GM18526 (cell line): ENCODE measurements around the gene MCM3AP.

Experiments used
- POLR2A ChIP-seq: IDR thresholded peaks from 3 replicates; pipeline ENCODE4 v1.6.1; 2011; ENCODE audit not compliant: insufficient read length; ENCODE audit errors: extremely low read depth

Gene MCM3AP

DNA sequence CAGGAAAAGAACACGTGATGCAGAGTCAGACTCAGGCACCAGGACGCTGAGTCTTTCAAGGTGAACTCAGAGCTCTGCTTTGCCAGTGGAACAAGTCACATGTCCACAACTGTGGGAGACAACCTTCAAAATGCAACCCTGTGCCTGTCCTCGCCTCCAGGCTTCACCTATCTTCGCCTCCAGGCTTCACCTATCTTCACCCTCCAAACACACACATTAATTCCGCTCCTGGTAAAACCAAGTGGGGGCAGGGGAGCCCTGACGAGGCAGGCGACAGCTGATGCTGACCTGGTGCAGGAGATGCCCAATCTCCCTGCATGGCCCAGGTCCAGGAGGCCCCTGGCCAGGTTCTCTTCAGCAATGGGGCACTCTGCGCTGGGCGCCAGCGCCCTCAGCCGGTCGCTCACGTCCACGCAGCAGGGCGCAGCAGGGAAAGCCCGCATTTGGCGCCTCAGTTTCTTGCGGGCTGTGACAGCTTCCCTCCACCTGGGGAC is 28.9 kb downstream of the MCM3AP start:
- no peak for TF ChIP-seq POLR2A

DNA sequence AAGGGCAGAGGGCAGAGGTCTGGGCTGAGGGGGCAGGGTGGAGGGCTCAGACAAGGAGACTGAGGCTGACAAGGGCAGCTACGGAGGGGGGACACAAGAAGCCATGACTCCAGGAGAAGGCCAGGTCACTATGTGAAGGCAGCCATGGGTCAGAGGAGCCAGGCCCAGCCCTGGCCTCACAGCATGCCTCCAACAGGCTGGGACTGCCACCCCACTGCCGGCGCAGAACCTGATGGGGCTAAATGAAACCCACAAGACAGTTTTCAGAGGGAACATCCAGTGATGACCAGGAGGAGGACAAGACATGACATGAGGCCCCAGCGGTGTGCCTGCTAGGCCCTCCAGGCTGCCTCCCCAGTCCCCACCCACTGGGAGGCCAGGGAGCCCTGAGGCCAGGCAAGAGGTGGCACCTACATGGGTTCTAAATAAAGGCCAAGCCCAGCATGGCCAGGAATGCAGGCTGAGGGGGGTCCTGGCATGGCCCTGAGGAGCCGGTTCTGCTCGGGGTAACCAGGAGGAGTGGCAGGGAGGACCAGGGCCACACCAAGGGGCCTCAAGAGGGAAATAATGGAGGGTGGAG is 29.6 kb downstream of the MCM3AP start:
- TF ChIP-seq POLR2A: no peak

DNA sequence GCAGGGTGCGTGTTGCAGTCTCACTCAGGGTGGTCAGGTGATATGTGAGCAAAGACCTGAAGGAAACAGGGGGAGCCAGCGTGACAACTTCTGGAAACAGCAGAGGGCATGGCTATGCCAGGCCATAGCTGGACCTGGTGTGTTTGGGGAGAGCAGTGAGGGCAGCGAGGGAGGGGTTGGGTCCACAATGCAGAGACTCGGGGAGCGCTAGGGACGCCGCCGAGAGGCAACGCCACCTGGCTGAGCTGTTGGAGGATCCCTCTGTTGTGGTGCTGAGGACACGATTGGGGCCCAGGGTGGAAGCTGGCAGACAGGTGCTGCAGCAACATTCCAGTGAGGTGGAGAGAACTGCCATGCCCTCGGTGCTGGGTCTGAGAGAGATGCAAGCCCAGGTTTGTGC is 30.2 kb downstream of the MCM3AP start:
- TF ChIP-seq POLR2A: no peak

DNA sequence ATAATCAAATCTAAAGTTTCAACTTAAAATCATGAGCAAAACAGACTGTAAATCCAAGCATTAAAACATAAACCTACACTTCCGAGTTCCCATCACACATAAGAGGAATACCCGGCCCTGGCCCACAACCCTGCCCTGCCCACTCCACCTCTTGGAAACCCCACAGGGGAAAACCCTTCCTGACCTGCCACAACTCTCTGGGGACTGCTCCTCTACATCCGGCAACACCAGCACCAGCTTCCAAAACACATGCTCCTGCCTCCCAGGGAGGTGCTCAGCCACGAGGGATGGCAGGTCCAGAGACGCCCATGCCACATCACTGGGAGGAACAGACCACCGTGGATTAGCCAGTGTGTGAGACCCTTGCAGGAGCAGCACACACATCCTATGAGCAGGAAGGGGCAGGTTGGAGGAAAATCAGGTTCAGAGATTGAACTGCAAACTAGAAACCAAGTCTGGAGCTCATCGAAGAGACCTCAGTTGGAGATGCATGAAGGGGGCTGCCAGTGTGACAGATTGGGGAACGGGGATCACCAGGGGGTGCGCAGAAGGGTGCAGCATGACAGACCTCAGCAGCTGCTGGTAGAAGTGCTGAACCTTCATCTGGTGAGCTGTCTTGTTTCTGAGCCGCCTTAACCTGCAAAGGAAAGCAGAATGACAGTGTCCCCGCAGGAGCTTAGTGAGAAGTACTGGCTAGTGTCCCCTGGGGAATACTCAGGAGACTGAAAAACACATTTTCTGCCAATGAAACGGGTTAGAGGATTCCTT is 31.0 kb downstream of the MCM3AP start:
- no peak for TF ChIP-seq POLR2A

DNA sequence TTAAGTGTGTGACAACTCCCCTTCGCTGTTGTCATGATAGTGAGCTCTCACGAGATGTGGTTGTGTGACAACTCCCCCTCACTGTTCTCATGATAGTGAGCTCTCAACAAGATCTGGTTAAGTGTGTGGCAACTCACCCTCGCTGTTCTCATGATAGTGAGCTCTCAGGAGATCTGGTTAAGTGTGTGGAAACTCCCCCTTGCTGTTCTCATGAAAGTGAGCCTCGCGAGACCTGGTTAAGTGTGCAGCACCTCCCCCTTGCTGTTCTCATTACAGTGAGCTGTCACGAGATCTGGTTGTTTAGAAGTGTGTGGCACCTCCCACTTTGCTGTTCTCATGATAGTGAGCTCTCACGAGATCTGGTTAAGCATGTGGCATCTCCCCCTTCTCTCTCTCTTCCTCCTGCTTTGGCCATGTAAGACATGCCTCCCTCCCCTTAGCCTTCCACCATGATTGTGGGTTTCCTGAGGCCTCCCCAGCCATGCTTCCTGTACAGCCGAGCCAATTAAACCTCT is 31.7 kb downstream of the MCM3AP start:
- no peak for TF ChIP-seq POLR2A

- no peak for TF ChIP-seq POLR2A
Observed at GRCh38 chr21:46252840-46253239, 32.6 kb downstream of the MCM3AP start.

GRCh38 chr21:46250146-46250725 is 35.2 kb downstream of the MCM3AP start:
- TF ChIP-seq POLR2A: no peak

GRCh38 chr21:46248827-46249226 is 36.6 kb downstream of the MCM3AP start:
- TF ChIP-seq POLR2A: no peak

- TF ChIP-seq POLR2A: no peak
Observed at GRCh38 chr21:46248422-46248782, 37.0 kb downstream of the MCM3AP start.

DNA sequence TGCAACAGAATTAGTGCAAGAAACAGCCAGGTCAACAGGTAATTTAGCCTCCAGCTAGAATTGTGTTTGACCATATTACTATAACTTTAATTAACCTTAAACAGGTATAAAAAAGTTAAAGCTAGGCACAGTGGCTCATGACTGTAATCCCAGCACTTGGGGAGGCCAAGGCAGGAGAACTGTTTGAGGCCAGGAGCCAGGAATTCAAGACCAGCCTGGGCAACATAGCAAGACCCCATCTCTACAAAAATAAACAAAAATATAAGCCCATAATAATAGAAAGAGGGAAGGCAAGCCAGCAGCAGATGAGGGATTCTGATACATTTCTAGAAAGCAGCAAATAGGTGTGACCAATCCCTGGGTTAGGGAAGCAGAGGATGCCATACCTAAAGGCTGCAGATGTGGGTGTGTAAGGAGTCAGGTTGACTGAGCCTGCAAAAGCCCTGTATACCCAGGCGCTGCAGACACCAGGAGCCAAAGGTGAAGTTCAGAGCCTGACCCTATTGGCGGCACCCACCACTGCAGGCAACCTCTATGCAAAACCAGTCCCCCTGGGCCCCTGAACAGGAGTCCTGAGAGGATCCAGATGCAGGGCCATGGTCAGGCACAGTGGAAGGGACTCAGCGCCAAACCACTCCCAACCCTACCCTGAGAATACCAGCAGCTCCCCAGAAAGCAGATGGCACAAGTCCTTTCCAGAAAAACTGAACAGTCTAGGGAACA is 37.6 kb downstream of the MCM3AP start:
- TF ChIP-seq POLR2A: no peak

GRCh38 chr21:46246345-46246744 is 39.1 kb downstream of the MCM3AP start:
- no peak for TF ChIP-seq POLR2A

- no peak for TF ChIP-seq POLR2A
Observed at GRCh38 chr21:46245213-46245915, 40.0 kb downstream of the MCM3AP start.

- no peak for TF ChIP-seq POLR2A
Observed at GRCh38 chr21:46244602-46245001, 40.8 kb downstream of the MCM3AP start.

- no peak for TF ChIP-seq POLR2A
Observed at GRCh38 chr21:46243960-46244361, 41.5 kb downstream of the MCM3AP start.

- no peak for TF ChIP-seq POLR2A
Observed at GRCh38 chr21:46243325-46243724, 42.1 kb downstream of the MCM3AP start.

DNA sequence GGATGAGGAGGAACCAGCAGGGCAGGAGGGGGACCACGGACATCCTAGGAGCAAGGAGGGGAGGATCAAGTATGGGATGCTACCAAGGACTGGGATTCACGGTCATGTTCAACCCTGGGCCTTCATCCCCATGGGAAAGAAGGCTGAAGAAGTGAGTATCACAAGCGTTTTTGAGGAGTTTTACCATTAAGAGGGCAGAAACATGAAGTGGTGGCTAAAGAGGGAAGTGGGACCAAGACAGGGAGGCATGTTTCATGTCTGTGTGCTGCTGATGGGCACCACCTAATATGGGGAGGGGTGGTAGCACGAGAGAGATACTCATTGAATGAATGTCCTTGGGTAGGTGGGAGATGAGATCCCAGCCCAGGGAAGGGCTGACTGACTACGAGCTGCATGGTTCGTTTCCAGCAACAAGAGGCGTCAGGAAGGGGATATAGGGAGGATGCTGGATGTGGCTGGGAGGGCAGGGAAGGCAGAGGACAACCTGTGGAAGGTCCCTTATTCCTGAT is 45.5 kb downstream of the MCM3AP start:
- TF ChIP-seq POLR2A: no peak
